ENCODE measurements around the gene AP1B1.
"Not testable (repeated sequence)": the region's sequence is repeated elsewhere in the genome, so short reads cannot be mapped to it uniquely, and the experiment has no call there.

Gene AP1B1

GRCh38 chr22:29387921-29388758 is at the start of gene AP1B1:
AP1B1 (minus strand) TSS chr22:29388570; CDS start chr22:29367243, 21,327 bp downstream.
- DNase-seq (ENCODE audit: low read depth in 2 of 2, low spot score in 1 of 2) = peak; percentile 81 to 87

GRCh38 chr22:29435236-29436136 is 47.1 kb upstream of the AP1B1 start:
- no peak for DNase-seq (ENCODE audit: low read depth in 2 of 2, low spot score in 1 of 2)

- DNase-seq (ENCODE audit: low read depth in 2 of 2, low spot score in 1 of 2) = no peak
Observed at GRCh38 chr22:29434288-29434687, 45.9 kb upstream of the AP1B1 start.

GRCh38 chr22:29433856-29434255 is 45.5 kb upstream of the AP1B1 start:
- no peak for DNase-seq (ENCODE audit: low read depth in 2 of 2, low spot score in 1 of 2)

GRCh38 chr22:29431986-29432385 is 43.6 kb upstream of the AP1B1 start:
- no peak for DNase-seq (ENCODE audit: low read depth in 2 of 2, low spot score in 1 of 2)

- DNase-seq (ENCODE audit: low read depth in 2 of 2, low spot score in 1 of 2) = no peak
Observed at GRCh38 chr22:29427176-29427760, 38.9 kb upstream of the AP1B1 start.

- no peak for DNase-seq (ENCODE audit: low read depth in 2 of 2, low spot score in 1 of 2)
Observed at GRCh38 chr22:29426476-29426875, 38.1 kb upstream of the AP1B1 start.

GRCh38 chr22:29418704-29419103 is 30.3 kb upstream of the AP1B1 start:
- DNase-seq (ENCODE audit: low read depth in 2 of 2, low spot score in 1 of 2) = not testable (repeated sequence)

GRCh38 chr22:29414951-29415591 is 26.7 kb upstream of the AP1B1 start:
- peak; percentile 28 to 36 for DNase-seq (ENCODE audit: low read depth in 2 of 2, low spot score in 1 of 2)

GRCh38 chr22:29412772-29413171 is 24.4 kb upstream of the AP1B1 start:
- DNase-seq (ENCODE audit: low read depth in 2 of 2, low spot score in 1 of 2) = not testable (repeated sequence)

GRCh38 chr22:29411569-29412211 is 23.3 kb upstream of the AP1B1 start:
- not testable (repeated sequence) for DNase-seq (ENCODE audit: low read depth in 2 of 2, low spot score in 1 of 2)

- DNase-seq (ENCODE audit: low read depth in 2 of 2, low spot score in 1 of 2) = no peak
Observed at GRCh38 chr22:29408940-29409339, 20.6 kb upstream of the AP1B1 start.

- DNase-seq (ENCODE audit: low read depth in 2 of 2, low spot score in 1 of 2) = not testable (repeated sequence)
Observed at GRCh38 chr22:29401538-29401937, 13.2 kb upstream of the AP1B1 start.

- no peak for DNase-seq (ENCODE audit: low read depth in 2 of 2, low spot score in 1 of 2)
Observed at GRCh38 chr22:29400576-29400975, 12.2 kb upstream of the AP1B1 start.

- DNase-seq (ENCODE audit: low read depth in 2 of 2, low spot score in 1 of 2) = no peak
Observed at GRCh38 chr22:29397791-29398190, 9.4 kb upstream of the AP1B1 start.

- no peak for DNase-seq (ENCODE audit: low read depth in 2 of 2, low spot score in 1 of 2)
Observed at GRCh38 chr22:29396126-29396525, 7.8 kb upstream of the AP1B1 start.

GRCh38 chr22:29394931-29395581 is 6.7 kb upstream of the AP1B1 start:
- DNase-seq (ENCODE audit: low read depth in 2 of 2, low spot score in 1 of 2) = peak; percentile 36 to 46

GRCh38 chr22:29393019-29393608 is 4.7 kb upstream of the AP1B1 start:
- no peak for DNase-seq (ENCODE audit: low read depth in 2 of 2, low spot score in 1 of 2)

GRCh38 chr22:29391546-29391945 is 3.2 kb upstream of the AP1B1 start:
- no peak for DNase-seq (ENCODE audit: low read depth in 2 of 2, low spot score in 1 of 2)

- DNase-seq (ENCODE audit: low read depth in 2 of 2, low spot score in 1 of 2) = no peak
Observed at GRCh38 chr22:29390270-29390669, 1.9 kb upstream of the AP1B1 start.
